ENCODE measurements around the gene NMT1. TPM values are rescaled to one million over a fixed set of nuclear protein-coding genes. Genes with fewer than 3 reads are reported as not detected.

Gene NMT1
- total RNA-seq, 6 donors from 2014 or later, result 55.1 to 132 (median 92.3) TPM

DNA sequence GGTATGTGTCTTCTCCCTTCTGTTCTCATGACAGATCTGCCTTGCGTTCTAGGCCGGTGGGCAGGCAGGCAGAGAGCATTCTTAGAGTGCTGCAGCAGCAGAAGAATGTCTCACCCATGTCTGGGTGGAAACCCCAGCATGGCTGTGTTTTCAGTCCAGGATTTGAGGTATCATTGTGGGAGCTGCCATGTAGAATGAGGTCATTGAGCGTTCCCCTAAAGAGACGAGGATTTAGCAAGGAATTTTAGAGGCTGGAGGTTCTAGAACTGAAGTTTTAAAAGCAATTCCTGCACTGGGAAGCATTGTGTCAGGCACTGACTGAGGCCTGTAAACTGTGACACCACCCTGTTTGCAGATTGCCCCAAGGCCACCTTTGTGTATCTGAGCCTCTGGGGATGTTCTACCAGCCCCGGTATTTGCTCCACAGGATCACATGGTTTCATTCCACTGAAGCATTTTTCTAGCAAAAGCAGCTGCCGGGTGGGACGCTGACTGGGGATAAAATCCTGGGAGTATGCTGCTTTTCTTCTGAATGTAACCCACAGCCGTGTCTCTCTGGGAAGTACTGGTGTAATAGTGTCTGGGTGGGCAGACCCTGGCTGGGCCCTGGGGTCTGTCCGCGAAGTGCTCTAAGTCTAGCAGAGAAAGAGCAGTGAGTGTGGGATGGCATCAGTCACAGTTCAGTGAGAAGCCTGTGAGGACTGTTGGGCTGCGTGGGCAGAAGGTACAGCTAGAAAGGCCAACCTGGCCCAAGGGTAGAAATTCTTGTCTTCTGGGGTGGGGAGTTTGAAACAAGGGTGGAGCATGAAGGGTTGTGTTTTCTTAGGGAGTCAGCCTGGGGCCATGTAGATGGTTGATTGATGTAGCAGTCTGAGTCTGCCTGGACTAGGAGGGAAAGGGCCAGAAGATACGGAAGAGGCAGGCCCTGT is 41.0 kb downstream of the NMT1 start:
- WGBS, 2 donors, result 94 to 98% methylated on average over 12 of the region's 12 CpGs
- TF ChIP-seq, protein P1, sequence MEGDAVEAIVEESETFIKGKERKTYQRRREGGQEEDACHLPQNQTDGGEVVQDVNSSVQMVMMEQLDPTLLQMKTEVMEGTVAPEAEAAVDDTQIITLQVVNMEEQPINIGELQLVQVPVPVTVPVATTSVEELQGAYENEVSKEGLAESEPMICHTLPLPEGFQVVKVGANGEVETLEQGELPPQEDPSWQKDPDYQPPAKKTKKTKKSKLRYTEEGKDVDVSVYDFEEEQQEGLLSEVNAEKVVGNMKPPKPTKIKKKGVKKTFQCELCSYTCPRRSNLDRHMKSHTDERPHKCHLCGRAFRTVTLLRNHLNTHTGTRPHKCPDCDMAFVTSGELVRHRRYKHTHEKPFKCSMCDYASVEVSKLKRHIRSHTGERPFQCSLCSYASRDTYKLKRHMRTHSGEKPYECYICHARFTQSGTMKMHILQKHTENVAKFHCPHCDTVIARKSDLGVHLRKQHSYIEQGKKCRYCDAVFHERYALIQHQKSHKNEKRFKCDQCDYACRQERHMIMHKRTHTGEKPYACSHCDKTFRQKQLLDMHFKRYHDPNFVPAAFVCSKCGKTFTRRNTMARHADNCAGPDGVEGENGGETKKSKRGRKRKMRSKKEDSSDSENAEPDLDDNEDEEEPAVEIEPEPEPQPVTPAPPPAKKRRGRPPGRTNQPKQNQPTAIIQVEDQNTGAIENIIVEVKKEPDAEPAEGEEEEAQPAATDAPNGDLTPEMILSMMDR (IDR thresholded peaks at IDR 0.05), result no peak
- TF ChIP-seq EP300 (IDR thresholded peaks at IDR 0.05), result no peak
- TF ChIP-seq POLR2AphosphoS5 (IDR thresholded peaks at IDR 0.05), result no peak
- no peak for TF ChIP-seq POLR2A (IDR thresholded peaks at IDR 0.05)
- H3K27ac ChIP-seq, result no peak overlapping the region
- peaks cover 0 to 7% (median 6%) of the 10 kb centered on the region in 4 donors for H3K4me1 ChIP-seq
- ATAC-seq (ENCODE audit: low FRiP score in 2 of 2) (peak in 1 of 2 donors; percentile 25), DNase-seq (no peak)
- no peak overlapping the region for H3K4me3 ChIP-seq
- no peaks in the 10 kb centered on the region for H3K9me3 ChIP-seq
- peaks cover 46 to 97% (median 94%) of the 10 kb centered on the region in 4 donors for H3K36me3 ChIP-seq
- no peaks in the 10 kb centered on the region for H3K27me3 ChIP-seq

DNA sequence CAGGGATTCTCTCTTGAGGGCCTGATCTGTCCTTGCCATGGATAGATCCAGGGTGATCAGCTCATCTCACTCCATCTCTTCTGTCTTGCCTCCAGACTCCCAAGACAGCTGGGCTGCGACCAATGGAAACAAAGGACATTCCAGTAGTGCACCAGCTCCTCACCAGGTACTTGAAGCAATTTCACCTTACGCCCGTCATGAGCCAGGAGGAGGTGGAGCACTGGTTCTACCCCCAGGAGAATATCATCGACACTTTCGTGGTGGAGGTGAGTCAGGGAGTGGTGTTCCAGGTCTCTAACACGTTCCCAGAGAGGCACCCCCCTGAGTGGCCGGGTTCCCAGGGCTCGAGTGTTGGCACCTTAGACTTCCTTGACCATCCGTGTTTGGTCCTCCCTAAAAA is 41.7 kb downstream of the NMT1 start:
- Histone ChIP-seq H3K9me3 (no peaks in the 10 kb centered on the region), H3K4me3 (no peak overlapping the region), H3K4me1 (peaks cover 0 to 7% (median 6%) of the 10 kb centered on the region in 4 donors), H3K27me3 (no peaks in the 10 kb centered on the region), H3K36me3 (peaks cover 39 to 97% (median 93%) of the 10 kb centered on the region in 4 donors), H3K27ac (no peak overlapping the region)
- WGBS, 2 donors, result 93 to 96% methylated on average over 9 of the region's 9 CpGs
- TF ChIP-seq POLR2A (IDR thresholded peaks at IDR 0.05) (no peak), POLR2AphosphoS5 (IDR thresholded peaks at IDR 0.05) (no peak), EP300 (IDR thresholded peaks at IDR 0.05) (no peak)
- TF ChIP-seq, protein P1 (IDR thresholded peaks at IDR 0.05), result no peak
- ATAC-seq (ENCODE audit: low FRiP score in 2 of 2) (no peak), DNase-seq (no peak)

DNA sequence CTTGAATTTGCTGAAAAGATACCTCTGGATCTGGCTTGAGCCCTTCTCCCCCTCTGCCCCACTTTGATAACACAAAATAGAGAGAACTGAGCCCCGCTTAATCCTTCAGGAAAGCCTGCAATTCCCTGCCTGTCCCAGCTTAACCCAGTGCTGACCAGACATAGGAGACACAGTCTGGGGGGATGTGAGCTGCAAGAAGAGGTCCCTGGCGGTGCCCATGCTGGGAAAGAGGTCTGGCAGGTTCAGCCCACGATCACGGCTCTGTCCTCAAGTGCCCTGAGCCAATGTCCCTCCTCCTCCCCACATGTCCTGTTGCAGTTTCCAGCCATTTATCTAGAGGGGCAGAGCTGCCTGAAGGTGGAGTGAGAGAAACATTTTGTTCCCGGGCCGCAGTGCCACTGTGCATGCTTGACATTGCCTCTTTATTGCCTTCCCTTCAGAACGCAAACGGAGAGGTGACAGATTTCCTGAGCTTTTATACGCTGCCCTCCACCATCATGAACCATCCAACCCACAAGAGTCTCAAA is 42.2 kb downstream of the NMT1 start:
- 81 to 86% methylated on average over 9 of the region's 9 CpGs for whole genome bisulfite sequencing, 2 donors
- H3K27me3 ChIP-seq, result no peaks in the 10 kb centered on the region
- peaks cover 37 to 97% (median 93%) of the 10 kb centered on the region in 4 donors for H3K36me3 ChIP-seq
- no peak for TF ChIP-seq EP300 (IDR thresholded peaks at IDR 0.05)
- TF ChIP-seq, protein P1 (IDR thresholded peaks at IDR 0.05), result no peak
- no peak for TF ChIP-seq POLR2A (IDR thresholded peaks at IDR 0.05)
- no peak for TF ChIP-seq POLR2AphosphoS5 (IDR thresholded peaks at IDR 0.05)
- H3K4me3 ChIP-seq, result no peak overlapping the region
- no peak for ATAC-seq (ENCODE audit: low FRiP score in 2 of 2)
- no peak overlapping the region for H3K27ac ChIP-seq
- H3K4me1 ChIP-seq, result peaks cover 0 to 7% (median 5%) of the 10 kb centered on the region in 4 donors
- H3K9me3 ChIP-seq, result no peaks in the 10 kb centered on the region
- DNase-seq, result no peak

DNA sequence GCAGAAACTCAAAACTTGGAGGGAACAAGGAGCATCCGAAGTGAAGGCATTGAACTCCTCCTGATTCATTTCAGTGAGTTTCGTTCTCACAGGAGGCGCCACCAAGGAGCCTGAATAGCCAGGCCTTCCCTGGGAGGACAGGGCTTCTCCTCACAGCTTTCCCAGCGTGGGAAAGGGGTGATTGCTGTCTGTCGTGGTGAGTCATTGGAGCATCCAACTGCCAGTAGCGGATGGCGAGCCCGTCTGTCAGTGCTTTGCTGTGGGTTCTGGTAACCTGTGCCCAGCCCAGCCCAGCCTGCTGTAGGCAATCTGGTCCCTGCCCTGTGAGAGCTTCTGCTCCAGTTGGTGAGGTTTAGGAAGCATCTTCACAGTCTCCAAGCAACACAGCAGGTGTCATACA is 42.9 kb downstream of the NMT1 start:
- no peak overlapping the region for H3K27ac ChIP-seq
- H3K36me3 ChIP-seq, result peaks cover 34 to 96% (median 90%) of the 10 kb centered on the region in 4 donors

More for the DNA sequence above, 42.9 kb downstream of the NMT1 start:
- Histone ChIP-seq H3K27me3 (no peaks in the 10 kb centered on the region), H3K4me1 (peaks cover 0 to 2% (median 0%) of the 10 kb centered on the region in 4 donors), H3K9me3 (no peaks in the 10 kb centered on the region), H3K4me3 (no peak overlapping the region)
- DNase-seq (no peak), ATAC-seq (ENCODE audit: low FRiP score in 2 of 2) (no peak)
- WGBS, 2 donors, result 91 to 97% methylated on average over 5 to 8 of the region's 8 CpGs
- TF ChIP-seq EP300 (IDR thresholded peaks at IDR 0.05) (no peak), POLR2A (IDR thresholded peaks at IDR 0.05) (no peak), POLR2AphosphoS5 (IDR thresholded peaks at IDR 0.05) (no peak)
- TF ChIP-seq, protein P1 (IDR thresholded peaks at IDR 0.05), result no peak

All from upper lobe of left lung (tissue), 6 donors.